ENCODE results near the gene CHD6. TPM values are rescaled to one million over a fixed set of nuclear protein-coding genes. Genes with fewer than 3 reads are reported as not detected.

CHD6 gene
- total and polyA plus RNA-seq, 4 donors, result 3.3 to 23.4 (median 18.2) TPM

- peaks cover 0 to 3% (median 0%) of the 10 kb centered on the region in 4 donors for H3K36me3 ChIP-seq (ENCODE audit: control insufficient read depth in 4 of 4, insufficient read depth in 3 of 4, low read depth in 1 of 4, low read length in 3 of 4)
- no peaks in the 10 kb centered on the region for H3K27me3 ChIP-seq (ENCODE audit: control insufficient read depth in 4 of 4, insufficient read depth in 4 of 4, low read length in 3 of 4)
- no peak for TF ChIP-seq MAX (IDR thresholded peaks at IDR 0.05)
- TF ChIP-seq HNF4A (conservative IDR thresholded peaks at IDR 0.05), result no peak
- no peak for TF ChIP-seq NR2F2 (IDR thresholded peaks at IDR 0.05)
- TF ChIP-seq ZBTB33 (IDR thresholded peaks at IDR 0.05), result no peak
- TF ChIP-seq REST (IDR thresholded peaks at IDR 0.05), result no peak
- no peak for TF ChIP-seq SP1 (IDR thresholded peaks at IDR 0.05)
- no peak for TF ChIP-seq FOXA2 (IDR thresholded peaks at IDR 0.05)
- TF ChIP-seq EGR1 (IDR thresholded peaks at IDR 0.05; ENCODE audit: low read depth in 2 of 2), result no peak
- TF ChIP-seq HNF4G (IDR thresholded peaks at IDR 0.05), result no peak
- no peak for TF ChIP-seq ATF3 (IDR thresholded peaks at IDR 0.05)
- no peak for TF ChIP-seq JUND (IDR thresholded peaks at IDR 0.05)
- TF ChIP-seq TAF1 (conservative IDR thresholded peaks at IDR 0.05), result no peak
- TF ChIP-seq GABPA (IDR thresholded peaks at IDR 0.05 in 1 of 2, conservative IDR thresholded peaks at IDR 0.05 in 1 of 2), result no peak
- no peak for TF ChIP-seq FOXA1 (IDR thresholded peaks at IDR 0.05)
- no peak for TF ChIP-seq CTCF (IDR thresholded peaks at IDR 0.05; ENCODE audit: low read depth, low read length, missing input control)
- no peak for TF ChIP-seq YY1 (IDR thresholded peaks at IDR 0.05)
- TF ChIP-seq RAD21 (IDR thresholded peaks at IDR 0.05), result no peak
- no peak for TF ChIP-seq RXRA (IDR thresholded peaks at IDR 0.05)
- H3K27ac ChIP-seq (ENCODE audit: low read depth in 1 of 2, low read length in 2 of 2), result no peak overlapping the region
- DNase-seq (ENCODE audit: low spot score), result no peak
- 52% methylated on average over 3 of the region's 3 CpGs for WGBS
- peaks cover 7 to 43% (median 19%) of the 10 kb centered on the region in 4 donors for H3K9me3 ChIP-seq (ENCODE audit: control insufficient read depth in 4 of 4, low read length in 3 of 4)
- peak overlapping the region in 1 of 3 donors; percentile 36 for H3K4me3 ChIP-seq (ENCODE audit: low read depth in 1 of 3, low read length in 3 of 3)
- no peaks in the 10 kb centered on the region for H3K4me1 ChIP-seq (ENCODE audit: control insufficient read depth in 4 of 4, insufficient read depth in 4 of 4, low read length in 3 of 4)
- no peak overlapping the region for H3K9ac ChIP-seq (ENCODE audit: low read depth in 1 of 2, low read length in 2 of 2)
Observed at GRCh38 chr20:41599699-41600104, 18.5 kb downstream of the CHD6 start.

Measured in liver (tissue), 9 donors.